HG03175 (cell line): ENCODE data around the gene ASCC1.

Experiments used
- ATAC-seq: cut with Tn5 transposase; IDR thresholded peaks from one replicate; pipeline ENCODE4 v1.9.1; 2021; ENCODE audit warnings: mild to moderate bottlenecking, moderate library complexity; ENCODE audit not compliant: unreplicated experiment

ASCC1 gene

DNA sequence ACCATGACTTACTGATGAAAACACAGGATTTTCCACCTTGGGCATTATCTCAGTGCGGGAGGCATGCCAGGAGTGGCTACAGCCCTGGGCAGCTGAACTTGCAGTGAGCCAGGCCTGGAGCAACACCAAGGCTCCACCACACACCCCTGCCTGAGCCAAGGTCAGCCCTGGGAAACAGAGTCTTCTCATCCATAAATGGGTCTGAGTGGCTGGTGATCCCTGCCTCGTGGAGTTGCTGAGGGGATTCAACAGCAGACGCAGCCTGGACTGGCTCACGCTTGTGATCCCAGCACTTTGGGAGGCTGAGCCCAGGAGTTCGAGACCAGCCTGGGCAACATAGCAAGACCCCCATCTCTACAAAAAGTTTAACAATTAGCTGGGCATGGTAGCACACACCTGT is 160.0 kb downstream of the ASCC1 start:
- ATAC-seq, result no peak

GRCh38 chr10:72053690-72054089 is 162.4 kb downstream of the ASCC1 start:
- no peak for ATAC-seq

- ATAC-seq, result no peak
These were observed 165.2 kb downstream of the ASCC1 start for GRCh38 chr10:72050873-72051272.

DNA sequence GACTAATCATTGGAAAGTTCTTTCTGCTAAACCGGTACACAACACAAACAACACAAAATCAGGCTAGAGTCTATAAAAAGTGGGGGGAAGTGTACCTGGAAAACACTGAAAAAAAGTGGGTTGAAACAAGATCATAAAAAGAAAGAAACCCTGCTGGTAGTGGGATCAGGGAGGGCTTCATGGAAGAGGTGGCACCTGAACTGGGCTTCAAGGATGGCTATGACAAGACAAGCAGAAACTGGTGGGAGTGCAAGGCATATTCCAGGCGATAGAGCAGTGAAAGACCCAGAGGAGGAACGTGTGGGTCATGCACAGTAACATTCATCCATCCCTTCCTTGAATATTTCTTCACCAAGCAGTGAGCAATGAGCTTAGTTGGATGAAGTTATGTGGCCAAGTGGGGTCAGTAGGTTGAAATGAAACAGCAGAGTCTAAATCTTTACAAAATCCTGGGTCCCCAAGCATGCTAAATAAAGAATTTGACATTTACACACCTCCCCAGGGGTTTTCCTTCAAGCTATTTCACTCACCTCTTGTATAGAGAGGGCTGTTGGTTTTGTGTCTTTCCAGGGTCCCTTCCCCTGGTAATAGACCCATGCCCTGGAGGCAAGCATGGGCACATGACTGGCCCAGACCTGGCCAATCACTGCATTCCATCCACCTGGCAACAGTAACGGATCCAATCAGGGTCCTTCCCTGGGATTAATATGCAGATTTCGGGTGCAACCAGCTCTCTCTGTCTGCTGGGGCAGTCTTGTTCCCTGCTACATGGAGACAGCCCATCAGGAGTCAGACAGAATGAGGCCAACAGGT is 165.9 kb downstream of the ASCC1 start:
- no peak for ATAC-seq

- no peak for ATAC-seq
These were observed 166.6 kb downstream of the ASCC1 start for GRCh38 chr10:72049472-72049871.

GRCh38 chr10:72048450-72049124 is 167.5 kb downstream of the ASCC1 start:
- no peak for ATAC-seq
